Prostate gland (tissue), 2 donors: ENCODE data around the gene ZNF764. TPM values are rescaled to one million over a fixed set of nuclear protein-coding genes. Genes with fewer than 3 reads are reported as not detected.

Experiments
- DNase-seq: peaks from one replicate; pipeline ENCODE4 v3.0.0-alpha.2; 2019; ENCODE audit warnings: low spot score
- H3K27ac ChIP-seq, 2 donors: fragments of 200-600 bp; sonication (generic); 2 replicates each; pipeline ENCODE4 v1.5.1; 2017 to 2019
- H3K27me3 ChIP-seq: fragments of 200-600 bp; sonication (generic); replicated peaks from 2 replicates; pipeline ENCODE4 v1.5.1; 2019; ENCODE audit not compliant: insufficient read depth
- H3K36me3 ChIP-seq, 2 donors: fragments of 200-600 bp; sonication (generic); 1 replicate in 1 of 2; 2 replicates in 1 of 2; pipeline versions ENCODE4 v1.5.1 to v1.8.1; 2017 to 2019
- H3K4me1 ChIP-seq: fragments of 200-600 bp; sonication (generic); replicated peaks from 2 replicates; pipeline ENCODE4 v1.5.1; 2019
- H3K4me3 ChIP-seq, 2 donors: fragments of 200-600 bp; sonication (generic); 2 replicates each; pipeline ENCODE4 v1.5.1; 2017 to 2019
- H3K9me3 ChIP-seq: fragments of 200-600 bp; sonication (generic); 2 replicates; pipeline ENCODE4 v1.5.1; 2017
- CTCF ChIP-seq, 4 experiments: fragments of 200-600 bp in 2 of 4; fragments of 450-650 bp in 2 of 4; sonication (generic) in 2 of 4; IDR thresholded peaks; 1 replicate in 3 of 4; 2 replicates in 1 of 4; pipeline ENCODE4 v1.5.1; 2016 to 2019; ENCODE audit warnings: antibody characterized with exemption in 4 of 4, mild to moderate bottlenecking in 2 of 4, moderate library complexity in 2 of 4
- POLR2A ChIP-seq: fragments of 450-650 bp; IDR thresholded peaks from one replicate; pipeline ENCODE4 v1.6.1; 2016; ENCODE audit warnings: antibody characterized with exemption, mild to moderate bottlenecking
- POLR2AphosphoS5 ChIP-seq: sonication (generic); formaldehyde crosslinking; IDR thresholded peaks from one replicate; pipeline ENCODE4 v1.6.1; 2017; ENCODE audit warnings: antibody characterized with exemption
- WGBS: methylation state at CpG from one replicate; pipeline ENCODE4 v1.1.5; 2018; 5-methylcytosine and 5-hydroxymethylcytosine counted together
- intact Hi-C: fragments of 100-400 bp; cut with DNase I; formaldehyde crosslinking; loops from one replicate; pipeline ENCODE4 v1.14.2; 2022
- total RNA-seq, 2 donors: library from RNA; depleted of rRNA; stranded (reverse); fragments of >200 nt; gene quantifications; one replicate each; pipeline ENCODE4 v1.1.0, GENCODE V29; 2016

ZNF764 gene
- total RNA-seq, 2 donors from 2014 or later, result 15.7 to 22.5 TPM

DNA sequence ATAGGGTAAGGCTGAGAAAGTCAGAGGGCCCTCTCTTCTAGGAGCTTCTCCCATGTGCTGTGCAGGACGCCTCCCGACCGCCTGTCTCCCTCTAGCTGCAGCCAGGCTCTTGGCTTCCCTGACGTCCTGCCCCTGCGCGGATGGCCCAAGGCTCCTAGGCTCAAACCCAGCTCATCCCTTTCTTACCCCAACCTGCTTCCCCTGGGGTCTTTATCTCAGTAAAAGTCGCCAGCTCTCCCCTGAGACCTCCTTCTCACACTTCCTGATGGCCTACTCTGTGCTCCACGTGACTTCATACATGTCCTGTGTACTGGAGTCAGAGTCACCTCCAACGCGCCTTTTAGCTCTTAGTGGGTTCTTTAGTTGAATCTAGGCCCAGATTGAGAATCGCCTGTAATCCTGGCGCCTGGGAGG is 22.4 kb downstream of the ZNF764 start:
- Histone ChIP-seq H3K4me1 (peaks cover 10% of the 10 kb centered on the region), H3K27me3 (no peaks in the 10 kb centered on the region), H3K27ac (peak overlapping the region; percentile 90 to 94), H3K4me3 (peak overlapping the region; percentile 51 to 57), H3K36me3 (no peaks in the 10 kb centered on the region), H3K9me3 (no peaks in the 10 kb centered on the region)
- WGBS, result 27% methylated on average over 12 of the region's 12 CpGs
- intact Hi-C loops, result loop anchor here (2.0 kb wide), 1 partner anchor 23 kb away; the partner anchor contains the start of gene ZNF764
- TF ChIP-seq POLR2AphosphoS5 (peak; percentile 56), POLR2A (peak; percentile 18), CTCF (IDR thresholded peaks at IDR 0.05) (peak; percentile 35 to 88 (median 71))
- DNase-seq, result peak; percentile 78

- no peak for TF ChIP-seq POLR2AphosphoS5
- peak in 1 of 4 experiments; percentile 1 for TF ChIP-seq CTCF (IDR thresholded peaks at IDR 0.05)
- Histone ChIP-seq H3K36me3 (no peaks in the 10 kb centered on the region), H3K27me3 (no peaks in the 10 kb centered on the region), H3K27ac (peak overlapping the region; percentile 90 to 94), H3K4me1 (peaks cover 10% of the 10 kb centered on the region), H3K4me3 (peak overlapping the region; percentile 51 to 57), H3K9me3 (no peaks in the 10 kb centered on the region)
- under 1% methylated on average over 18 of the region's 18 CpGs for WGBS
- no peak for DNase-seq
- intact Hi-C loops, result loop anchor here (2.0 kb wide), 1 partner anchor 24 kb away; the partner anchor contains the start of gene ZNF764
Measured at GRCh38 chr16:30535106-30535776, 22.9 kb downstream of the ZNF764 start.

DNA sequence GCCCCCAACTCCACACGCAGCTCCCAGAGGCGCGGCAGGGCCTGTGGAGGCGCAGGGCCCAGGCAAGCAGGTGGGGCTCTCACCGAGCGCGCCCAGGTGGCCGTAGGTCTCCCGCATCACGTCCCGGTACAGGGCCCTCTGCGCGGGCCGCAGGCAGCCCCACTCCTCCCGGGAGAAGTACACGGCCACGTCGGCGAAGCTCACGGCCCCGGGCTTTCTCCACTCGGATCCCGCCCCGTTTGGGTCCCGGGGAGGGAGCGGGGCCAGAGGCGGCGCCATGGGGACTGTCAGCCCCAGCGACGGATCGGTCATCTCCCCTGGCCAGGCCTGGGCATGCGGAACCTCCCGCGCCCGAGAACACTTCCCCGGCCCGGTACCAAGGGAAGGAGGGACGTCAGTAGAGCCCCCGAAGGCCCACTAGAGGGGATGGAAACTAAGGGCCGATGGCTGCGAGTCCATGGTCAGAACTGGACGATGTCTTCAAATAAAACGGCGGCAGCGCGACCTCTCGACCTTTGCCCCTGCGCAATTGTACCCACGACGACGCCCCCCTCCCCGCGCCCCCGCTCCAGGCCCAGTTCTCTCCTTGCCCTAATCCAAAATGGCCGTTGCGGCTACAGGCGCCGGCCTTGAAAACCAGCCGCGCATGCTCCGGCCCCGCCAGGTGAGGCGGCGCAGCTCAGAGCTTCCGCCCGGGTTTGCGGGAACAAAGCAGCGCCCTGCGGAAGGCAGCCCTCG is 23.6 kb downstream of the ZNF764 start, which contains the start of gene ZNF747:
TSS of gene ZNF747 (minus strand) at position 491 of the 738 bp plus-strand sequence. CDS start at position 312, 179 bp downstream.
- H3K4me1 ChIP-seq, result peaks cover 10% of the 10 kb centered on the region
- no peaks in the 10 kb centered on the region for H3K27me3 ChIP-seq
- peak in 1 of 4 experiments; percentile 23 for TF ChIP-seq CTCF (IDR thresholded peaks at IDR 0.05)
- TF ChIP-seq POLR2A, result peak; percentile 61
- TF ChIP-seq POLR2AphosphoS5, result peak; percentile 96
- H3K4me3 ChIP-seq, result peak within 1 kb of the TSS; percentile 51 to 57
- peak within 1 kb of the TSS; percentile 90 to 94 for H3K27ac ChIP-seq
- intact Hi-C loops, result loop anchor here (2.0 kb wide), 1 partner anchor 24 kb away; the partner anchor contains the start of gene ZNF764
- H3K9me3 ChIP-seq, result no peaks in the 10 kb centered on the region
- DNase-seq, result peak; percentile 89
- no peaks in the 10 kb centered on the region for H3K36me3 ChIP-seq
- WGBS, result under 1% methylated on average over 51 of the region's 70 CpGs

DNA sequence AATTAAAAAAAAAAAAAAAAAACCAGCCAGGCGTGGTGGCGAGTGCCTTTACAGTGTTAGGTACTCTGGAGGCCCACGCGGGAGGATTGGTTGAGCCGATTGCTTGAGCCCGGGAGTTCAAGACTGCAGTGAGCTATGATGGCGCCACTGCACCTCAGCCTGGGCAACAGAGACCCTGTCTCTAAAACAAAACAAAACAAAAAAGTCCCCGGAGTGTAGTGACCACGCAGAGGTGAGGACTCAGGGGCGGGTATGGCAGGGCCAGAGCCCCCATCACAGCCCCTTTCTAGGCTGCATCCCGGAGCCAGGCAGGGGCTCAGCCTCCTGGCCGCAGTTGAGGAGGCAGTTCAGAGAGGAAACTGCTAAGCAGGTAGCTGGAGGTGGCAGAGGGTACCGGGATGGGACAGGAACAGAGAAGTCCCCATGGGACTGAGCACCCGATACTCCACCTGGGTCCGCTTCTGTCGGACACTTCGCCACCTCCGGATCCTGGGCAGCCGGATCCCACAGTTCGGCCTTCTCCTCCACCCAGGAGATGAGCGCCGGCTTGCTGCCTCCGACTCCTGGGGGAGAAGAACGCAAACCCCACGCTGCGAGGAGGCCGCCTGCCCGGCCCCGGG is 24.3 kb downstream of the ZNF764 start:
- H3K9me3 ChIP-seq, result no peaks in the 10 kb centered on the region
- H3K27me3 ChIP-seq, result no peaks in the 10 kb centered on the region
- TF ChIP-seq POLR2A, result no peak
- TF ChIP-seq POLR2AphosphoS5, result no peak
- TF ChIP-seq CTCF (IDR thresholded peaks at IDR 0.05), result no peak
- peak overlapping the region; percentile 90 to 94 for H3K27ac ChIP-seq
- H3K4me3 ChIP-seq, result peak overlapping the region; percentile 51 to 57
- H3K36me3 ChIP-seq, result no peaks in the 10 kb centered on the region
- no peak for DNase-seq
- 10% methylated on average over 29 of the region's 29 CpGs for WGBS
- peaks cover 10% of the 10 kb centered on the region for H3K4me1 ChIP-seq
- intact Hi-C loops, result loop anchor here (2.0 kb wide), 1 partner anchor 25 kb away; the partner anchor contains the start of gene ZNF764
